Lower leg skin (tissue), 3 donors: ENCODE data around the gene DET1.

Experiments used
- POLR2A ChIP-seq, 2 donors: fragments of 450-650 bp; IDR thresholded peaks; one replicate each; pipeline ENCODE4 v1.6.1; 2016 to 2017; ENCODE audit warnings: antibody characterized with exemption in 2 of 2, mild to moderate bottlenecking in 1 of 2, moderate library complexity in 1 of 2
- TF ChIP-seq, protein P1 (sequence below), 3 donors: fragments of 450-650 bp; IDR thresholded peaks; one replicate each; pipeline ENCODE4 v1.5.1; 2016; ENCODE audit warnings: antibody characterized with exemption in 3 of 3, mild to moderate bottlenecking in 3 of 3, moderate library complexity in 2 of 3

DNA sequence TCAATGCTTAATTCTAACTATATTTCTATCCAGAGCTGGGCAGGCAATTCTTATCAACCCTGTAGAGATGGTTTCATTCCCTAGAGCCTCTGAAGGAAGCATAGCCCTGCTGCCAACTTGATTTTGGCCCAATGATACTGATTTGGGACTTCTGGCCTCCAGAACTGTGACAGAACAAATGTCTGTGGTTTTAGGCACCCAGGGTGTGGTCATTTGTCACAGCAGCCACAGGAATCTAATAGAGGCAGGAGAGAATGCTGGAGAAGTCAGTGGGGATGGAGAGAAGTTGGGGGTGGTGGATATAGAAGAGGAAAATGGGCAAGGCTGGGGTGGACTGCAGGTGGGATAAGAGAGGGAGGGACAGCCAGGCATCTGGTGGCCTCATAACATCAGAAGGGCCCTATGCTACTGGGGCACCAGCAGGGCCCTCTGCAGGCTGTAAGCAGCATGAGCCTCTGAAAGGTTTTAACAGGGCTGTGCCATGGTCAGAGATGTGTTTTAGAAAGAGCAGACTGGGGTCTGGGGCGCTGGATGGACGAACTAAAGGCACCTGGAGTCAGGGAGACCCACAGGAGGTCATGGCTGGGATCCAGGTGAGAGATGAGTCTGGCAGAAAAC lies 59.2 kb downstream of the DET1 start:
- TF ChIP-seq, protein P1, sequence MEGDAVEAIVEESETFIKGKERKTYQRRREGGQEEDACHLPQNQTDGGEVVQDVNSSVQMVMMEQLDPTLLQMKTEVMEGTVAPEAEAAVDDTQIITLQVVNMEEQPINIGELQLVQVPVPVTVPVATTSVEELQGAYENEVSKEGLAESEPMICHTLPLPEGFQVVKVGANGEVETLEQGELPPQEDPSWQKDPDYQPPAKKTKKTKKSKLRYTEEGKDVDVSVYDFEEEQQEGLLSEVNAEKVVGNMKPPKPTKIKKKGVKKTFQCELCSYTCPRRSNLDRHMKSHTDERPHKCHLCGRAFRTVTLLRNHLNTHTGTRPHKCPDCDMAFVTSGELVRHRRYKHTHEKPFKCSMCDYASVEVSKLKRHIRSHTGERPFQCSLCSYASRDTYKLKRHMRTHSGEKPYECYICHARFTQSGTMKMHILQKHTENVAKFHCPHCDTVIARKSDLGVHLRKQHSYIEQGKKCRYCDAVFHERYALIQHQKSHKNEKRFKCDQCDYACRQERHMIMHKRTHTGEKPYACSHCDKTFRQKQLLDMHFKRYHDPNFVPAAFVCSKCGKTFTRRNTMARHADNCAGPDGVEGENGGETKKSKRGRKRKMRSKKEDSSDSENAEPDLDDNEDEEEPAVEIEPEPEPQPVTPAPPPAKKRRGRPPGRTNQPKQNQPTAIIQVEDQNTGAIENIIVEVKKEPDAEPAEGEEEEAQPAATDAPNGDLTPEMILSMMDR (IDR thresholded peaks at IDR 0.05): no peak
- TF ChIP-seq POLR2A (IDR thresholded peaks at IDR 0.05): no peak
